Ishikawa (cell line): ENCODE results near the gene ERBB4.

Source experiments
- EGR1 ChIP-seq: IDR thresholded peaks from 2 replicates; pipeline ENCODE4 v1.6.1; 2012
- EP300 ChIP-seq: IDR thresholded peaks from 2 replicates; pipeline ENCODE4 v1.6.1; 2012; ENCODE audit warnings: borderline replicate concordance
- MAX ChIP-seq: IDR thresholded peaks from 2 replicates; pipeline ENCODE4 v1.6.1; 2012
- NFIC ChIP-seq: IDR thresholded peaks from 2 replicates; pipeline ENCODE4 v1.6.1; 2012
- RAD21 ChIP-seq: IDR thresholded peaks from 2 replicates; pipeline ENCODE4 v1.6.1; 2012; ENCODE audit warnings: low read depth
- TAF1 ChIP-seq: IDR thresholded peaks from 2 replicates; pipeline ENCODE4 v1.6.1; 2012; ENCODE audit warnings: low read depth, mild to moderate bottlenecking
- YY1 ChIP-seq: IDR thresholded peaks from 2 replicates; pipeline ENCODE4 v1.6.1; 2012; ENCODE audit warnings: low read depth
- TF ChIP-seq, protein P1 (sequence below): IDR thresholded peaks from 2 replicates; pipeline ENCODE4 v1.6.1; 2012; ENCODE audit warnings: low read depth, mild to moderate bottlenecking

DNA sequence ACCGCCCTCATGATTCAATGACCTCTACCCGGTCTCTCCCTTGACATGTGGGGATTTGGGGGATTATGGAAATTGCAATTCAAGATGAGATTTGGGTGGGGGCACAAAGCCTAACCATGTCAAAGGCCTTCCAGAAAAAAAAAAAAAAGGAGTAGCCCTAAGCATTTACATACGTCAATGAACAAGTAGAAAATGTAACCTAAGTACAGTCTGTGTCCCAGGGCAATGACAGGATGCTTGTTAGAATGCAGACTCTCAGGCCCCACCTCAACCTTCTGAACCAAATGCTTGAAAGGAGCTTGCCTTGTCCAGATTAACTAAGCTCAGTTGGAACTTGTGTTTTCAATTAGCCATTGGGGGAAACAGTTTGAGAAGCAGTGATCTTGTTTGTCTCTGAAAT is 1180.1 kb downstream of the ERBB4 start:
- TF ChIP-seq YY1 (no peak), TAF1 (no peak), NFIC (no peak), EGR1 (no peak), RAD21 (no peak), MAX (no peak), EP300 (no peak)
- TF ChIP-seq, protein P1, sequence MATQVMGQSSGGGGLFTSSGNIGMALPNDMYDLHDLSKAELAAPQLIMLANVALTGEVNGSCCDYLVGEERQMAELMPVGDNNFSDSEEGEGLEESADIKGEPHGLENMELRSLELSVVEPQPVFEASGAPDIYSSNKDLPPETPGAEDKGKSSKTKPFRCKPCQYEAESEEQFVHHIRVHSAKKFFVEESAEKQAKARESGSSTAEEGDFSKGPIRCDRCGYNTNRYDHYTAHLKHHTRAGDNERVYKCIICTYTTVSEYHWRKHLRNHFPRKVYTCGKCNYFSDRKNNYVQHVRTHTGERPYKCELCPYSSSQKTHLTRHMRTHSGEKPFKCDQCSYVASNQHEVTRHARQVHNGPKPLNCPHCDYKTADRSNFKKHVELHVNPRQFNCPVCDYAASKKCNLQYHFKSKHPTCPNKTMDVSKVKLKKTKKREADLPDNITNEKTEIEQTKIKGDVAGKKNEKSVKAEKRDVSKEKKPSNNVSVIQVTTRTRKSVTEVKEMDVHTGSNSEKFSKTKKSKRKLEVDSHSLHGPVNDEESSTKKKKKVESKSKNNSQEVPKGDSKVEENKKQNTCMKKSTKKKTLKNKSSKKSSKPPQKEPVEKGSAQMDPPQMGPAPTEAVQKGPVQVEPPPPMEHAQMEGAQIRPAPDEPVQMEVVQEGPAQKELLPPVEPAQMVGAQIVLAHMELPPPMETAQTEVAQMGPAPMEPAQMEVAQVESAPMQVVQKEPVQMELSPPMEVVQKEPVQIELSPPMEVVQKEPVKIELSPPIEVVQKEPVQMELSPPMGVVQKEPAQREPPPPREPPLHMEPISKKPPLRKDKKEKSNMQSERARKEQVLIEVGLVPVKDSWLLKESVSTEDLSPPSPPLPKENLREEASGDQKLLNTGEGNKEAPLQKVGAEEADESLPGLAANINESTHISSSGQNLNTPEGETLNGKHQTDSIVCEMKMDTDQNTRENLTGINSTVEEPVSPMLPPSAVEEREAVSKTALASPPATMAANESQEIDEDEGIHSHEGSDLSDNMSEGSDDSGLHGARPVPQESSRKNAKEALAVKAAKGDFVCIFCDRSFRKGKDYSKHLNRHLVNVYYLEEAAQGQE: no peak
